Right lobe of liver (tissue), 6 donors: ENCODE data around the gene FRS2. TPM values are rescaled to one million over a fixed set of nuclear protein-coding genes. Genes with fewer than 3 reads are reported as not detected.

Experiments
- ATAC-seq, 4 donors: fragments of 200-7000 bp; cut with Tn5 transposase; one replicate each; pipeline ENCODE4 v1.9.1; 2020; ENCODE audit warnings: mild to moderate bottlenecking in 4 of 4, moderate library complexity in 4 of 4
- DNase-seq, 3 donors: peaks; one replicate each; pipeline ENCODE4 v3.0.0-alpha.2; 2020
- H3K27ac ChIP-seq, 3 donors: fragments of 200-600 bp; one replicate each; pipeline ENCODE4 v1.8.0; 2022
- H3K27me3 ChIP-seq, 2 donors: fragments of 200-600 bp; one replicate each; pipeline ENCODE4 v1.8.0; 2022
- H3K36me3 ChIP-seq, 4 donors: fragments of 200-600 bp; sonication (generic) in 1 of 4; one replicate each; pipeline versions ENCODE4 v1.5.1 to v1.8.0; 2017 to 2022; ENCODE audit warnings: control low read depth in 1 of 4
- H3K4me1 ChIP-seq, 4 donors: fragments of 200-600 bp; sonication (generic) in 1 of 4; one replicate each; pipeline versions ENCODE4 v1.5.1 to v1.8.0; 2017 to 2022; ENCODE audit warnings: control low read depth in 1 of 4
- H3K4me3 ChIP-seq, 3 donors: fragments of 200-600 bp; one replicate each; pipeline ENCODE4 v1.8.0; 2022
- H3K9me3 ChIP-seq, 4 donors: fragments of 200-600 bp; sonication (generic) in 1 of 4; one replicate each; pipeline versions ENCODE4 v1.5.1 to v1.8.0; 2017 to 2022; ENCODE audit warnings: control low read depth in 1 of 4
- POLR2A ChIP-seq: fragments of 450-650 bp; IDR thresholded peaks from one replicate; pipeline ENCODE4 v1.6.1; 2017; ENCODE audit warnings: antibody characterized with exemption, mild to moderate bottlenecking
- WGBS: methylation state at CpG from one replicate; pipeline ENCODE4 v1.1.6; 2018; ENCODE audit warnings: low coverage, low lambda C conversion rate; ENCODE audit not compliant: insufficient coverage; ENCODE audit errors: missing lambda C conversion rate; 5-methylcytosine and 5-hydroxymethylcytosine counted together
- intact Hi-C, 2 donors: fragments of 100-400 bp; cut with DNase I; formaldehyde crosslinking; loops; one replicate each; pipeline versions ENCODE4 v1.11.2 to v1.14.1; 2022
- total RNA-seq, 6 experiments: library from RNA; depleted of rRNA in 2 of 6; stranded (reverse); fragments of >200 nt in 2 of 6; fragmentation: NEBNext Ultra II Directional in 3 of 6; extraction: Animal tissue kit (Norgen Biotek cat#: 25700) in 3 of 6; gene quantifications; one replicate each; pipeline versions ENCODE4 v1.1.0 to v1.2.4, GENCODE V29; 2016 to 2023
- TF ChIP-seq, protein P1 (sequence below), 4 donors: fragments of 200-600 bp in 3 of 4; fragments of 450-650 bp in 1 of 4; IDR thresholded peaks; one replicate each; pipeline versions ENCODE4 v1.5.1 to v1.8.0; 2016 to 2022; ENCODE audit warnings: antibody characterized with exemption in 4 of 4, mild to moderate bottlenecking in 2 of 4
- donor health status: DM: no; HTN: yes; CAD: no.
- donor health status: DM: no; HTN: no; CAD: no.
- donor health status: DM: no; HTN: no; CAD: no.
- donor health status: DM: no; HTN: yes; CAD: no.
- donor health status: DM: no; HTN: yes; CAD: no.

Gene FRS2
- total RNA-seq, 6 experiments from 2014 or later = 13.8 to 27.8 (median 15.8) TPM

DNA sequence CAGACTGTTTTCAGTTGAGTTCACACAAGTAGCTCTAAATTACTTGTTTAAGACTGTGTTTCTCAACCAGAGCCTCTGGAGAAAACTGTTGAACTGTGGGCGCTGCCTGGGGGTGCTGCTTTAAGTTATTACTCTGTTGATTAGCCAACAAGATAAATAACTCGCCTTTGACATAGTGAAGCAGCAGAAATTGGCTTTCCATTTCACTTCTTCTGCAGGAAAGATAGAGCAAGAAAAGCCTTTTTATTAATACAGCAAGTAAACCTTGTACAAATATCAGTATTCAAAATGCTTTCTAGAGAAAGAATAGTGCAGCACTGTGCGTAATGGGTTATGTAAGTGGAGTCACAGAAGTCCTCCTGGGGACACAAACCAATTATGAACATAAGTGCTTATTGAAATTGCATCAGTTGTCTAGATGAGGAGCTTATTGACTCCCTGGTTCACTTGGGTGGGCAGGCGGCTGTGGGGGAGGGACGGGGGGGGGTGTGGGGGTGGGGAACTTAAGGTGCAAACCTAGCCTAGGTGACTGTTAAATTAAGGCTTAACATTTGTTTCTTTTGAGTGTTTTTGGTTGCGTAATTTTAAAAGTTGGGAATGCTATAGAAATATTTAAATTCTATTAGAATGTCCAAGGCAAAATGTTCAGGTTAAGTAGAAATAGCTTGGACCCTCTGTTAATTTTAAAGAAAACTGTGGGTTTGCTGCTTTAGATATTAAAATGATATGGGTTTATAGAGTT lies 6.3 kb downstream of the FRS2 start:
- TF ChIP-seq, protein P1, sequence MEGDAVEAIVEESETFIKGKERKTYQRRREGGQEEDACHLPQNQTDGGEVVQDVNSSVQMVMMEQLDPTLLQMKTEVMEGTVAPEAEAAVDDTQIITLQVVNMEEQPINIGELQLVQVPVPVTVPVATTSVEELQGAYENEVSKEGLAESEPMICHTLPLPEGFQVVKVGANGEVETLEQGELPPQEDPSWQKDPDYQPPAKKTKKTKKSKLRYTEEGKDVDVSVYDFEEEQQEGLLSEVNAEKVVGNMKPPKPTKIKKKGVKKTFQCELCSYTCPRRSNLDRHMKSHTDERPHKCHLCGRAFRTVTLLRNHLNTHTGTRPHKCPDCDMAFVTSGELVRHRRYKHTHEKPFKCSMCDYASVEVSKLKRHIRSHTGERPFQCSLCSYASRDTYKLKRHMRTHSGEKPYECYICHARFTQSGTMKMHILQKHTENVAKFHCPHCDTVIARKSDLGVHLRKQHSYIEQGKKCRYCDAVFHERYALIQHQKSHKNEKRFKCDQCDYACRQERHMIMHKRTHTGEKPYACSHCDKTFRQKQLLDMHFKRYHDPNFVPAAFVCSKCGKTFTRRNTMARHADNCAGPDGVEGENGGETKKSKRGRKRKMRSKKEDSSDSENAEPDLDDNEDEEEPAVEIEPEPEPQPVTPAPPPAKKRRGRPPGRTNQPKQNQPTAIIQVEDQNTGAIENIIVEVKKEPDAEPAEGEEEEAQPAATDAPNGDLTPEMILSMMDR (IDR thresholded peaks at IDR 0.05) = no peak
- TF ChIP-seq POLR2A = no peak
- Histone ChIP-seq H3K4me1 (peaks cover 0 to 57% (median 13%) of the 10 kb centered on the region in 4 donors), H3K27ac (peak overlapping the region in 1 of 3 donors; percentile 68), H3K4me3 (no peak overlapping the region), H3K36me3 (no peaks in the 10 kb centered on the region), H3K9me3 (no peaks in the 10 kb centered on the region), H3K27me3 (no peaks in the 10 kb centered on the region)
- DNase-seq (no peak), ATAC-seq (peak in 1 of 4 donors; percentile 19)
- intact Hi-C loops = no loop called here
- 42% methylated on average over 6 of the region's 6 CpGs for WGBS

DNA sequence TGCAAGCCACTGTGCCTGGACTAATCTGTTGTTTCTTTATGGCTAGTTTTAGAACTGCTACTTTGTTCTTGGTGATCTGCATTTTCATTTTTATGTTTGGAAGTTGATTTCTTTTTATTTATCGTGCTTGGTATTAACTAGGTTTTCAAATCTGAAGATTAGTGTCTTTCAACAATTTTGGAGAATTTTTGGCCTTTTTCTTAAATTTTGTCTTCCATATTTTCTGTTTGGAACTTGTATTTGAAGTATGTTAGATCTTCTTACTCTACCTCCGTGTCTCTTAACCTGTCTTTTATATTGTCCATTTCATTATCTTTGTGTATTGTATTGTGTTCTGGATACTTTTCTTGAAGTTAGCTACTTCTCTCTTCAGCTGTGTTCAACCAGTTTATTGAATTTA lies 9.5 kb downstream of the FRS2 start:
- no peak overlapping the region for H3K27ac ChIP-seq
- intact Hi-C loops = no loop called here
- ATAC-seq (no peak), DNase-seq (no peak)
- 96% methylated on average over 2 of the region's 2 CpGs for WGBS
- H3K9me3 ChIP-seq = no peaks in the 10 kb centered on the region
- no peaks in the 10 kb centered on the region for H3K27me3 ChIP-seq
- H3K36me3 ChIP-seq = no peaks in the 10 kb centered on the region
- no peak overlapping the region for H3K4me3 ChIP-seq
- TF ChIP-seq, protein P1 (IDR thresholded peaks at IDR 0.05) = no peak
- TF ChIP-seq POLR2A = no peak
- peaks cover 0 to 45% (median 10%) of the 10 kb centered on the region in 4 donors for H3K4me1 ChIP-seq

DNA sequence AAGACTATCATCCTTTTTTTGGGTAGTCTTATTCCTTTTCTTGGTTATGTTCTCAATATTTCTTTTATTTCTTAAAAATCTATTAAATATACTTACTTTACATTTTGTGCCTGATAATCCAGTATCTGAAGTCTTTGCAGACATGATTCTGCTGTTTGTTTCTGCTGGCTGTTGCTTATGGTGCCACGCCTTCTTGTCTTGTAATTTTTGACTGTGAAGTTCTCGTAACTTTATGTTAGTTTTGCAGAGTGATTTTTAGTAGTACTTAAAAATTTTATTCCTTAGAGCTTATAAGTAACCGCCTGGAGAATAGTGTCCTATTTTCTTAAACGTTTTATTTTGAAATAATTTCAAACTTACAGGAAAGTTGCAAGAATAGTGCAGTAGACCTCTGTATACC lies 10.5 kb downstream of the FRS2 start:
- no peak for TF ChIP-seq POLR2A
- TF ChIP-seq, protein P1 (IDR thresholded peaks at IDR 0.05) = no peak
- DNase-seq = no peak
- H3K36me3 ChIP-seq = no peaks in the 10 kb centered on the region
- no peaks in the 10 kb centered on the region for H3K27me3 ChIP-seq
- H3K27ac ChIP-seq = no peak overlapping the region
- no peak overlapping the region for H3K4me3 ChIP-seq
- no peaks in the 10 kb centered on the region for H3K9me3 ChIP-seq
- ATAC-seq = no peak
- H3K4me1 ChIP-seq = peaks cover 0 to 35% (median 7%) of the 10 kb centered on the region in 4 donors
- 84% methylated on average over 4 of the region's 4 CpGs for WGBS
- intact Hi-C loops = no loop called here

DNA sequence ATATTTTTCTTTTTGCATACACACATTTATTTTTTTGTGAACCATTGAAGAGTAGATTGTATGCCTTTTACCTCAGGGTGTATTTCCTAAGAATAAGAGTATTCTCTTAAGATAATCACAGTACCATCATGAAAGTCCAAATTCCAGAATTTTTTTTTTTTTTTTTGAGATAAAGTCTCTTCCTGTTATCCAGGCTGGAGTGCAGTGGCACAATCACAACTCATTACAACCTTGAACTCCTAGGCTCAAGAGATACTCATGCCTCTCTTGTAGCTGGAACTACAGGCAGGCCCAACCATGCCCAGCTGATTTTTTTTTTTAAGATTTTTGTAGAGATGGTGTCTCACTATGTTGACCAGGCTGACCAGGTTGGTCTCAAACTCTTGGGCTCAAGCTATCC lies 10.9 kb downstream of the FRS2 start:
- Histone ChIP-seq H3K9me3 (no peaks in the 10 kb centered on the region), H3K4me3 (no peak overlapping the region), H3K4me1 (peaks cover 0 to 30% (median 6%) of the 10 kb centered on the region in 4 donors), H3K36me3 (no peaks in the 10 kb centered on the region), H3K27ac (no peak overlapping the region), H3K27me3 (no peaks in the 10 kb centered on the region)
- DNase-seq (no peak), ATAC-seq (peak; percentile 43 to 59 (median 50))
- TF ChIP-seq POLR2A = no peak
- TF ChIP-seq, protein P1 (IDR thresholded peaks at IDR 0.05) = no peak
- intact Hi-C loops = no loop called here
